GM19193 (cell line): Measurements from ENCODE around the gene AMER2.

Source experiments
- POLR2A ChIP-seq: IDR thresholded peaks from 4 replicates; pipeline ENCODE4 v1.6.1; 2011; ENCODE audit not compliant: insufficient read depth, insufficient read length; ENCODE audit errors: extremely low read depth

Gene AMER2

DNA sequence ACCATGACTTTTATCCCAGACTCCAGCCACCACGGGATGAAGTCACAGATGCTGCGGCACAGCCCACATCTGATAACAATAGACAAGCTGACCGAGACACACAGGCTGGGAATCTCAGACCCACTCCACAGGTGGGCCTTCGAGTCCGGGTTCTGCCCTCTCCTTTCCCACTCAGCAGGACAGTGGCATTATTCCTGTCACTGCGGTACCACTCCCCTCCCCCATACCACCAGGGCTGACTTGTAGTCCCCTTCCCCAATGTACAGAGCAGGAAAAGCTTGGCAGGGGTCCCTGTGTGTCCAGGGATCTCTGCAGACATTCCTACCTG lies 179 bp upstream of the AMER2 start:
- TF ChIP-seq POLR2A, result no peak

DNA sequence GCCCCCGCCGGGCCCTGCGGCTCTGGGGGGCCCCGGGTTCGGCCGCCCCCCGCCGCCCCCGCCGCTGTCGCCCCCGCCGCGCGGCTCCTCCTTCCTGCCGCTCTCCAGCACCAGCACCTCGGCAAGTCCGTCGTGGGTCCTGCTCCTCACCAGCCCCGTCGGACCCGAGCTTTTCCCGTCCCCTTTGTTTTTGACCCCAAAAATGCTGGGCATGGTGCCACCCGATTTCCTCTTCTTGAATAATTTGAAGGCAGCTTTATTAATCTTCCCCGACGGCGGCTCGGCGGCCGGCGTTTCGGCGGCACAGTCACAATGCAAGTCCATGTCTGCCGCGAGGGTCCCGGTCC lies 945 bp downstream of the AMER2 start:
- no peak for TF ChIP-seq POLR2A

DNA sequence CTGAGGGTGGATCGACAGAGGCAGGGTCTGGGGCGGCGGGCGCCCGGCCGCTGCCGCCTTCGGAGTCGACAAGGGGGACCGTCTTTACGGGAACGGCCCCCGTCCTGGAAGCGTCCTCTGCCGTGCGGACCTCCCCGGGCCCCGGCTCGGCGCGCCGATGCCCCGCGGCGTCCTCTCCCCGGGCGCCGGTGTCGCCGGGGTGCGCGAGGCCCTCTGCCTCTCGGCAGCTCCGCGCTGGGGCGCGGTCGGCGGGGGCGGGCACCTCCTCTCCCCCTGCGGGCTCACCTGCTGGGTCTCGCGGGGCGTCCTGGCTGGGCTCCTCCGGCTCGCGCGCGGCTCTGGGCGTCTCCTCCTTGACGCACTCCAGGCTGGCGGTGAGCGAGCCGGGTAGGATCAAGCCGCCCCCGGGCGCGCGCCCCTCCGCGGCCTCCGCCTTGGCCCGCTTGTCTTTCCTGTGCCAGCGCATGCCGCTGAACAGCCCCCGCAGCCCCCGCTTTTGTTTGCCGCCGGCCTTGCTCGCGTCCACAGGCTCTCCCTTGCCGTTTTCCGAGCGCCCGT lies 1.5 kb downstream of the AMER2 start:
- TF ChIP-seq POLR2A, result no peak

GRCh38 chr13:25169951-25170553 lies 2.0 kb downstream of the AMER2 start:
- TF ChIP-seq POLR2A, result no peak

DNA sequence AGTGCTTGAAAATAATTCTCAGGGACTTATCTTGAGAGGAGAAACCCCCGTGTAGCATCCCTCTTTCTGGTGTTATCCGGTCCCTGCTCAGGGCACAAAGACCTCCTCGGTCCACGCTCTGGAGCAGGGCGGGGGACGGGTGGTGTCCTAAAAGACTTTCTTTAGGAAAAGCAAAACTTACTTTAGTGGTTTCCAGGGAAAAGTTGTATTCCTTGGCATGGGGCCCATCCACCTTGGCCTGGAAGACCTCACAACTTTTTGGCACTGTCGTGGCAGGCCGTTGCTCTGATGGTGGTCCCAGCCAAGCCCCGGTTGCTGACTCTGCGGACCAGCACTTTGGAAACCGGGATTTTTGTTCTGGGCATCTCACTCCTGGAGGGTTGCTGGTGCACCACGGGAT lies 2.7 kb downstream of the AMER2 start:
- no peak for TF ChIP-seq POLR2A

GRCh38 chr13:25168790-25169189 lies 3.3 kb downstream of the AMER2 start:
- no peak for TF ChIP-seq POLR2A

GRCh38 chr13:25167382-25168174 lies 4.5 kb downstream of the AMER2 start:
- TF ChIP-seq POLR2A, result no peak

GRCh38 chr13:25166306-25166705 lies 5.8 kb downstream of the AMER2 start:
- TF ChIP-seq POLR2A, result no peak

- no peak for TF ChIP-seq POLR2A
Measured at GRCh38 chr13:25165663-25166062, 6.4 kb downstream of the AMER2 start.

DNA sequence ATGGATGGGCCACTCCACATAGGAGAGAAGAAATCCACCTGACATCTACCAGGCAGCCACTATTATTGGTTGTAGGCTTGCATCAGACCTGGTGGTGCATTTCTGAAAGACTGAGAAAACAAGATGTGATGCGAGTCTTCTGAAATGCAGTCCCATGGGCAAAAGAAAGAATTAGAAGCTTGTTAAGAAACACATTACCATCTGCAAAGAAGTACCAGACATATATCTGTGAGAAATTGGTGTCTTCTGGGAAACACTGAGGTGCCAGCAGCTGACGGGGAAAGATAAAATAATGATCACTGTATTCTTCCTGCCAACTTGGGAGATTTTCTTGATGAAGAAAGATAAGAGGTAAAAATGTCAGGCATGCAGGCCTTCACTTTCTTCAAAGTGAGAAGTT lies 14.4 kb downstream of the AMER2 start:
- TF ChIP-seq POLR2A, result no peak

DNA sequence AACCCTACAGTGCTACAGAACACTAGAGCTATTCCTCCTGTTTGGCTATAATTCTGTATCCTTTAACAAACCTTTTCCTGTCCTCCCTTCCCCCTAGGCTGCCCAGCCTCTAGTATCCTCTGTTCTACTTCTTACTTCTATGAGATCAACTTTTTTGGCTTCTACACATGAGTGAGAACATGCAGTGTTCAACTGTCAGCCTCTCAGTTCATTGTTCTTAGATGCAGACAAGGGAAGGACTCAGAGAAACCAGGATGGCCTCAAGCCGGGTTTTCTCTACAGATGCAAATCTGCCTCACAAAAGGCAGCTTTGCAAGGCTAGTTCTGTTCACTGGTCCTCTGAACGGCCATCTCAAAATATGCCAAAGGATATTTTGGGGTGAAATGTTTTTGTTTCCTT lies 18.4 kb downstream of the AMER2 start:
- TF ChIP-seq POLR2A, result no peak

DNA sequence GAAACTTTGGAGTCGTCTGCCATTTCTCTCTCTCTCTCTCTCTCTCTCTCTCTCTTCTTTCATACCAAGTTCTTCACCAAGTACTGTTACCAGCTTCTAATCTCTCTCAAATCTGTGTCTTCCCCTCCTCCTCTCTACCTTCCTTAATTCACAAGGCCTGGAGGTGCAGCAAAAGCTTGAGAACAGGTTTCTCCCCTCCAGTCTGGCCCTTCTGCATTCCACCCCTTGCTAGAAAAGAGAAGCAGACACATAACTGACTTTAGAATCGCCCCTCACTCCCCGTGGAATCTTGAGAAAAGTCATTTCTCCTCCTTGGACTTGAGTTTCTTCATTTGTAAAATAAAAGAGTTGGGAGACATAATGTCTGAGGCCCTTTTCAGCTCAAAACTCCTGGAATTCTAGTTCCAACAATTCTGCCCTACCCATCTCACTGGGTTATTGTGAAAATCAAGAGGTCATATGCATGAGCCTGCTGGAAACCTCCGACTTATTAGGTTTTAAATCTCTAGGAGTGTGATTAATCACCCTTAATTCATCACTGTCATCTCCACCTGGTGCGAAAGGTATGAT lies 20.4 kb downstream of the AMER2 start:
- TF ChIP-seq POLR2A, result no peak

DNA sequence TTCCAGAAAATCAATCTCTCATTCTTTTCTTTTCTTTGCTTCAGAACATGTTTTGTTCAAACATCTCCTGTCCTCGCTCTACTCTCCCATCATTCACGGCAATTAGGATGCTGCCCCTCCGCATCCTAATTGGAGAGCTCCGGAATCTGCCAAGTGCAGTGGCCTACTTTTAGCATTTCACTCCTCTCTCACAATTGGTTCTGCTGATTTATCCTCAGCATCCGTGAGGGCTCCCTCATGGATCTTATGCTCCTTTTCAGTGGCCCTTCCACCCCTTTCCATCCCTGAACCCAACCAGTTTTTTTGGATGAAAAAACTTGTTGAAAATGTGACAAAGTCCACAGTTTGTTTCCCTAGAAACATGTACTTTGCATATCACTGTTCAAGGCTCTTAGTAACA lies 22.4 kb downstream of the AMER2 start:
- no peak for TF ChIP-seq POLR2A

DNA sequence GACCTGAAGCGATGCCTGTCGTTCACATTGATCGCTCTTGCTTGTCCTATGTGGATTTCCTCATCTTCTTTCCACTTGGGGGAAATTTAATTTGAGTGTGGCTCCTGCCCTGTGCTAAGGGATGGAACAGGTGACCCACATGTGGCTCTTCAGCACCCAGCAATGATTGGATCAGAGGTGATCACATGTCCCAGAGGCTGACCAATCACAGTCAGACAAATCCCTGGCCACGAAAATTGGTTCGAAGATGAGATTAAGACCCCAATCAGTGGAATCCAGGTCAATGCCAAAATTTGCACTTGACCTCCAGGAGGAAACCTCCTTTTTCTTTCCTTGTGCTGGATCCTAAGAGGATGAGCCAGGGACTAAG lies 23.7 kb downstream of the AMER2 start:
- no peak for TF ChIP-seq POLR2A

- TF ChIP-seq POLR2A, result no peak
Measured at GRCh38 chr13:25147638-25148401, 24.3 kb downstream of the AMER2 start.
